ENCODE data around the gene GRM8.

GRM8 gene

DNA sequence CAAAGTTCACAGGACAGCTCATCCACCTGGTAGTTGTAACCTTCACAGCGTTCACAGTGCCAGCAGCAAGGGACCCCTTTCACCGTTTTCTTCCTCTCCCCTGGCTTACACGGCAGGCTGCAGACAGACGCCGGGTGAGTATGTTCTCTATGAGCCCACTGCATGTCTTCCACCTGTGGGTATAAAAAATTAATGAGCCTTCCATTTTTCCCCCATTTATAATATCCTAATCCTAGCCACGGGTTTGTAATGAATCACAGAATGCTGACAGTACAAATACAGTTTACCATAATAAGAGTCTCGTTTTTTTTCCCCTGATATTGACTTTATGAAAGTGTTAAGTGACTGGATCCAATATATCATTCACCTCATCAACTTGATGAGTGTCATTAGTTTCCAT is 719.0 kb downstream of the GRM8 start:
- Histone ChIP-seq H3K4me1 (ENCODE audit: control insufficient read depth, insufficient read depth, low read length) (no peaks in the 10 kb centered on the region), H3K9me3 (ENCODE audit: control insufficient read depth, insufficient read depth, low read depth, low read length) (no peaks in the 10 kb centered on the region), H3K36me3 (ENCODE audit: control insufficient read depth in 2 of 2, insufficient read depth in 1 of 2, low read length in 2 of 2) (no peaks in the 10 kb centered on the region), H3K4me3 (ENCODE audit: low read depth, low read length) (no peak overlapping the region), H3K27ac (ENCODE audit: extremely low read depth, low read depth, low read length) (no peak overlapping the region)
- no peak for TF ChIP-seq ZNF585B (tag by site-specific recombination; IDR thresholded peaks at IDR 0.05)
- TF ChIP-seq, protein P1, sequence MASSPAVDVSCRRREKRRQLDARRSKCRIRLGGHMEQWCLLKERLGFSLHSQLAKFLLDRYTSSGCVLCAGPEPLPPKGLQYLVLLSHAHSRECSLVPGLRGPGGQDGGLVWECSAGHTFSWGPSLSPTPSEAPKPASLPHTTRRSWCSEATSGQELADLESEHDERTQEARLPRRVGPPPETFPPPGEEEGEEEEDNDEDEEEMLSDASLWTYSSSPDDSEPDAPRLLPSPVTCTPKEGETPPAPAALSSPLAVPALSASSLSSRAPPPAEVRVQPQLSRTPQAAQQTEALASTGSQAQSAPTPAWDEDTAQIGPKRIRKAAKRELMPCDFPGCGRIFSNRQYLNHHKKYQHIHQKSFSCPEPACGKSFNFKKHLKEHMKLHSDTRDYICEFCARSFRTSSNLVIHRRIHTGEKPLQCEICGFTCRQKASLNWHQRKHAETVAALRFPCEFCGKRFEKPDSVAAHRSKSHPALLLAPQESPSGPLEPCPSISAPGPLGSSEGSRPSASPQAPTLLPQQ (tag by site-specific recombination; IDR thresholded peaks at IDR 0.05): no peak
- POLR2A ChIA-PET: no interaction called here
- CTCF ChIA-PET: no interaction called here

DNA sequence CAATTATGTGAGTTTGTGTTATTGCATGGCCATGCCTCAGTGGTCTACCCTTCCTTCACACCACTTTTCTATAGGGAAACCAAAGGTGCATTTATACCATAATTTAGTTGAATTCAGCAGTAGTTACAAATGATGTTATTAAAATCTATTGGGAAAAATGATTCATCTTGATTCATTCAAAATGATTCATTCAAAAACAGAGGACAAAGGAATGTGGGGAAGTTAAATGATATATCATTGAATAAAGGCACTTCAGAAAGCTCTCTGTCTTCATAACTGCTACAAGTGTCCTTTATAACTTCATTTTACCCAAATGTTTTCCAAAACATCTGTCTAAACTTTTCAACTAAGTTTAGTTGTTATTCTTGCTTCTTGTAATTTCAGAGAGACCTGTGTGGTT is 722.9 kb downstream of the GRM8 start:
- Histone ChIP-seq H3K27ac (ENCODE audit: extremely low read depth, low read depth, low read length) (no peak overlapping the region), H3K4me3 (ENCODE audit: low read depth, low read length) (no peak overlapping the region), H3K4me1 (ENCODE audit: control insufficient read depth, insufficient read depth, low read length) (no peaks in the 10 kb centered on the region), H3K9me3 (ENCODE audit: control insufficient read depth, insufficient read depth, low read depth, low read length) (no peaks in the 10 kb centered on the region), H3K36me3 (ENCODE audit: control insufficient read depth in 2 of 2, insufficient read depth in 1 of 2, low read length in 2 of 2) (no peaks in the 10 kb centered on the region)
- ChIA-PET POLR2A (no interaction called here), CTCF (no interaction called here)
- TF ChIP-seq ZNF223 (tag by site-specific recombination; IDR thresholded peaks at IDR 0.05) (no peak), ZNF133 (tag by site-specific recombination; IDR thresholded peaks at IDR 0.05) (no peak), ZNF175 (tag by site-specific recombination; IDR thresholded peaks at IDR 0.05) (no peak), EGR2 (tag by site-specific recombination; IDR thresholded peaks at IDR 0.05; ENCODE audit: low read depth) (no peak), ZNF174 (tag by site-specific recombination; IDR thresholded peaks at IDR 0.05) (no peak), MEIS1 (CRISPR knock-in tag; IDR thresholded peaks at IDR 0.05; ENCODE audit: borderline replicate concordance) (no peak), ZNF701 (tag by site-specific recombination; IDR thresholded peaks at IDR 0.05) (no peak), ZNF768 (tag by site-specific recombination; IDR thresholded peaks at IDR 0.05) (no peak)

DNA sequence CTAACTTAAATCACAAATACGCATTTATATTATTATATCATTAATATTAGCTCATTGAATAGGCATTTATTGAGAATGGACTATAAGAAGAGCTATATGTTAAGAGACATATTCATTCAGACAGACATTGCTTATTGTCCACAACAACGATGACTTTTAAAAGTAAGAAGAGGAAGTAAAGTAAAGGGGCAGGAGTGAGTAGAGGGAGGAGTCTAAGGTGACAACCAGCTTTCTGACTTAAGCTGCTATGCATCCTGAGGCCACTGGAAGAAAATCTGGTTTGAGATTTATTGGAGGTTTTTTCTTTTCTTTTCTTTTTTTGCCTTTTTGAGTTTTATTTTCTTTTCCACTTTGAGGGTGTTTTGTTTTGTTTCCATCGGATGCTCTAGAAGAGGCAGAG is 723.5 kb downstream of the GRM8 start:
- POLR2A ChIA-PET: interaction anchor here (0.7 kb wide), 1 partner anchor 725 kb away, joined by 3 read pairs; no protein-coding TSS in a partner anchor
- Histone ChIP-seq H3K4me1 (ENCODE audit: control insufficient read depth, insufficient read depth, low read length) (no peaks in the 10 kb centered on the region), H3K4me3 (ENCODE audit: low read depth, low read length) (no peak overlapping the region), H3K36me3 (ENCODE audit: control insufficient read depth in 2 of 2, insufficient read depth in 1 of 2, low read length in 2 of 2) (no peaks in the 10 kb centered on the region), H3K9me3 (ENCODE audit: control insufficient read depth, insufficient read depth, low read depth, low read length) (no peaks in the 10 kb centered on the region), H3K27ac (ENCODE audit: extremely low read depth, low read depth, low read length) (no peak overlapping the region)
- no peak for TF ChIP-seq GLI2 (tag by site-specific recombination; IDR thresholded peaks at IDR 0.05; ENCODE audit: borderline replicate concordance, low read depth)
- TF ChIP-seq BCL11B (tag by site-specific recombination; IDR thresholded peaks at IDR 0.05; ENCODE audit: low read depth): no peak
- TF ChIP-seq ZNF600 (tag by site-specific recombination; IDR thresholded peaks at IDR 0.05): no peak
- CTCF ChIA-PET: interaction anchor here (0.6 kb wide), 1 partner anchor 292 kb away, joined by 3 read pairs; no protein-coding TSS in a partner anchor

DNA sequence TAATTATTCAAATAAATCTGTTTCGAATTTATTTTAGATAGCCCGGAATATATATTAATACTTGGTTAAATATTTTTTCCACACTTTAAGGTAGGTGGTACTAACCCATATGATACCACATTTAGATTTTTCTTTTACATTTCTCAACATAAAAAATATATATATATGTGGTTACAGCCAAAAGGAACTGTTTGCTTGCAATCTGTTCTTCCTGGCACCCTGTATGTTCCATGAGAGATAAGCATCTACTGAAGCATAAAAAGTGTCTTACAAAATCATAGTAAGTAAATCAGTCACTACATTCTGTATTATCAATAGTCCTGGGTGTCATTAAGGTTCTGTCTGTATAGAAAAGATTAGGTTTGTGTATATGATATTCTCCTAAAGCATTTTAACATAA is 726.8 kb downstream of the GRM8 start:
- H3K36me3 ChIP-seq (ENCODE audit: control insufficient read depth in 2 of 2, insufficient read depth in 1 of 2, low read length in 2 of 2): no peaks in the 10 kb centered on the region

More for the DNA sequence above, 726.8 kb downstream of the GRM8 start:
- Histone ChIP-seq H3K27ac (ENCODE audit: extremely low read depth, low read depth, low read length) (no peak overlapping the region), H3K9me3 (ENCODE audit: control insufficient read depth, insufficient read depth, low read depth, low read length) (no peaks in the 10 kb centered on the region), H3K4me1 (ENCODE audit: control insufficient read depth, insufficient read depth, low read length) (no peaks in the 10 kb centered on the region), H3K4me3 (ENCODE audit: low read depth, low read length) (no peak overlapping the region)
- ChIA-PET CTCF (no interaction called here), POLR2A (no interaction called here)
- no peak for TF ChIP-seq ZNF433 (tag by site-specific recombination; IDR thresholded peaks at IDR 0.05; ENCODE audit: low read depth)
- no peak for TF ChIP-seq ZNF792 (tag by site-specific recombination; IDR thresholded peaks at IDR 0.05)
- TF ChIP-seq, protein P2, sequence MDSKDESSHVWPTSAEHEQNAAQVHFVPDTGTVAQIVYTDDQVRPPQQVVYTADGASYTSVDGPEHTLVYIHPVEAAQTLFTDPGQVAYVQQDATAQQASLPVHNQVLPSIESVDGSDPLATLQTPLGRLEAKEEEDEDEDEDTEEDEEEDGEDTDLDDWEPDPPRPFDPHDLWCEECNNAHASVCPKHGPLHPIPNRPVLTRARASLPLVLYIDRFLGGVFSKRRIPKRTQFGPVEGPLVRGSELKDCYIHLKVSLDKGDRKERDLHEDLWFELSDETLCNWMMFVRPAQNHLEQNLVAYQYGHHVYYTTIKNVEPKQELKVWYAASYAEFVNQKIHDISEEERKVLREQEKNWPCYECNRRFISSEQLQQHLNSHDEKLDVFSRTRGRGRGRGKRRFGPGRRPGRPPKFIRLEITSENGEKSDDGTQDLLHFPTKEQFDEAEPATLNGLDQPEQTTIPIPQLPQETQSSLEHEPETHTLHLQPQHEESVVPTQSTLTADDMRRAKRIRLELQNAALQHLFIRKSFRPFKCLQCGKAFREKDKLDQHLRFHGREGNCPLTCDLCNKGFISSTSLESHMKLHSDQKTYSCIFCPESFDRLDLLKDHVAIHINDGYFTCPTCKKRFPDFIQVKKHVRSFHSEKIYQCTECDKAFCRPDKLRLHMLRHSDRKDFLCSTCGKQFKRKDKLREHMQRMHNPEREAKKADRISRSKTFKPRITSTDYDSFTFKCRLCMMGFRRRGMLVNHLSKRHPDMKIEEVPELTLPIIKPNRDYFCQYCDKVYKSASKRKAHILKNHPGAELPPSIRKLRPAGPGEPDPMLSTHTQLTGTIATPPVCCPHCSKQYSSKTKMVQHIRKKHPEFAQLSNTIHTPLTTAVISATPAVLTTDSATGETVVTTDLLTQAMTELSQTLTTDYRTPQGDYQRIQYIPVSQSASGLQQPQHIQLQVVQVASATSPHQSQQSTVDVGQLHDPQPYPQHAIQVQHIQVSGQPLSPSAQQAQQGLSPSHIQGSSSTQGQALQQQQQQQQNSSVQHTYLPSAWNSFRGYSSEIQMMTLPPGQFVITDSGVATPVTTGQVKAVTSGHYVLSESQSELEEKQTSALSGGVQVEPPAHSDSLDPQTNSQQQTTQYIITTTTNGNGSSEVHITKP (tag by site-specific recombination; IDR thresholded peaks at IDR 0.05): no peak
- TF ChIP-seq ZNF707 (tag by site-specific recombination; IDR thresholded peaks at IDR 0.05): no peak
- TF ChIP-seq, protein P3, sequence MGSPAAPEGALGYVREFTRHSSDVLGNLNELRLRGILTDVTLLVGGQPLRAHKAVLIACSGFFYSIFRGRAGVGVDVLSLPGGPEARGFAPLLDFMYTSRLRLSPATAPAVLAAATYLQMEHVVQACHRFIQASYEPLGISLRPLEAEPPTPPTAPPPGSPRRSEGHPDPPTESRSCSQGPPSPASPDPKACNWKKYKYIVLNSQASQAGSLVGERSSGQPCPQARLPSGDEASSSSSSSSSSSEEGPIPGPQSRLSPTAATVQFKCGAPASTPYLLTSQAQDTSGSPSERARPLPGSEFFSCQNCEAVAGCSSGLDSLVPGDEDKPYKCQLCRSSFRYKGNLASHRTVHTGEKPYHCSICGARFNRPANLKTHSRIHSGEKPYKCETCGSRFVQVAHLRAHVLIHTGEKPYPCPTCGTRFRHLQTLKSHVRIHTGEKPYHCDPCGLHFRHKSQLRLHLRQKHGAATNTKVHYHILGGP (tag by site-specific recombination; IDR thresholded peaks at IDR 0.05): no peak
- TF ChIP-seq, protein P1 (tag by site-specific recombination; IDR thresholded peaks at IDR 0.05): no peak
- no peak for TF ChIP-seq KLF16 (tag by site-specific recombination; IDR thresholded peaks at IDR 0.05)
- TF ChIP-seq ZNF629 (tag by site-specific recombination; IDR thresholded peaks at IDR 0.05): no peak
- no peak for TF ChIP-seq ZNF112 (tag by site-specific recombination; IDR thresholded peaks at IDR 0.05)
- TF ChIP-seq ZNF416 (tag by site-specific recombination; IDR thresholded peaks at IDR 0.05): no peak
